IPS-NIHi7 (cell line): ENCODE results near the gene SORCS1.

Experiments used
- DNase-seq: peaks from one replicate; pipeline ENCODE4 v3.0.0; 2012; ENCODE audit warnings: mixed read lengths; ENCODE audit errors: extremely low spot score

Gene SORCS1

DNA sequence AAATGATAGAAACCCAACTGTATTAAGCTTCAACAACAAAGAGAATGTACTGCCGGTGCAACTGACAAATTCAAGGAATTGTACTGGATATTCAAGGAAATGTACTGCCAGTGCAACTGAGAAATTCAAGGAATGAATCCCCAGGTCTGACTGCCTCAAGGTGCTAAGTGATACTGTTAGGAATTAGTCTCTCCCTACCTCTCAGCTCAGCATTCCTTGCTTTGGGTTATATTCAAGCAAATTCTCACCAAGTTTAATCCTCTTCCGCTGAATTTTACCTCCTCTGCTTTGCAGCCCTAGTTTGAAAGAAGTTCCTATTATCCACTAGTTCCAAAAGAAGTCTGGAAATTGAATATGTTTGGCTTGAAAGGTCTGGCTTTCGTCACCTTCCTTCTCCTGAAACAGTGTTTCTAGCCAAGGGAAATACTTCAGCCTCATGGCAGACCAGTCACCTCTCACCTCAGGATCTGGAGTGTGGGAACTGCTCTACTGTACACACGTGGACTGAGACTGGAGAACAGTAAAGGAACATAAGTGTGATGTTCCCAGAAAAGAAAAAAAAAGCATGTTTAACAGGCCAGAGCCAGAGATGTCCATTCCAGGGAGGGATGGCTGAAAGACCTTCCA, 60.4 kb downstream of the SORCS1 start:
- DNase-seq, result no peak

DNA sequence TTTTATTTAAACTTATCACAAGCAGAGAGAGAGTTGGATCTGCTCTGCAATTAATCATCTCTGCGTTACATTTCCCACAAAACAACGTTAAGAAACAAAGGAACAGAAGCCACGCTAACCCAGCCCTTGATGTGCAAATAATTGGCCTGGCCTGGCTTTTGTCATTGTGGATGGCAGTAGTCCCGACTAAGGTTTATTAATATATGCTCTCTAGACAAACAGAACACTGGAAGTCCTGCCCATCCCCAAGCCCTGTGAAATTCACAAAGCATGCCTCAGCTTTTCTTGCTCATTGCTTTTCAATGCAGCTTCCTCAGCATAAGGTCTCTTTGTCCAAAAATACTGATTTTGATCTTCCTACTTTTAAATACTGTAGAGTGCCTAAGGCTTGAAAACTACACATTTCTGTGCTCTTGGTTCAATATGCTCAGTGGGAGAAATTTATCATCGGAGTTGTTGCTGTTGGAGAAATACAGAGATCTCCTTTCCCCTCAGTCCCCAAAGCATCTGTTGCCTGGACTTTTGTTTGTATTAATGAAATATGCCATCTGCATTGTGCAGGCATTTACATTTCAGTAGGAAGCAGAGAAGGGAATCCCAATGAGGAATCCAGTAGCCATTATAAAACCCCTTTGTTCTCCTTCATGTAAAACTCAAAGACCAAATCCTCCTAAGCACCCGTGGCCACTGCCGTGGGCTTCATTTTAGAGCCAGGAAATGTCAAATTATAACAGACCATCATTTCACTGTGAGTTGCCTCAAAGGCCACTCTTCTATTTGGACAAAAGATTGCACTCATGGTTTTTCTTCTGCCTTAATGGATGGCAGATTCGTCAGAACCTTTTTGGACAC, 61.1 kb downstream of the SORCS1 start:
- DNase-seq, result no peak

DNA sequence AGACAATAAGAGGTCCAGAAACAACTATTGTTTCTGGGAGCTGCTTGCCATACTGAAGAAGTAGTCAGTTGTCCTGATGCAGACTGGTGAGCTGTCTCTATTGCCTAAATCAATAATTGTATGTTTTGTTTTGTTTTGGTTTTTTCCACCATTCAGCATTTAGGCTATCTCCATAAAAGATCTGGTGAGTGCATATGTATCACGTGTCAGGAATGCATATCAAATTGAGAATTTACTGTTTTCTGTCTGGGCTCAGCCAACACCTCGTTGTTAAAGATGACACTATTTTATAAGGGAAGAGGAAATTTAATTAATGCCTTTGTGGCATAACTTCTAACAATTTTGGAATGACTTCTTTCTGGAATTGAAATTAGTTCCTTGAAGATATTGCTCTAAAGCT, 66.2 kb downstream of the SORCS1 start:
- DNase-seq, result no peak

DNA sequence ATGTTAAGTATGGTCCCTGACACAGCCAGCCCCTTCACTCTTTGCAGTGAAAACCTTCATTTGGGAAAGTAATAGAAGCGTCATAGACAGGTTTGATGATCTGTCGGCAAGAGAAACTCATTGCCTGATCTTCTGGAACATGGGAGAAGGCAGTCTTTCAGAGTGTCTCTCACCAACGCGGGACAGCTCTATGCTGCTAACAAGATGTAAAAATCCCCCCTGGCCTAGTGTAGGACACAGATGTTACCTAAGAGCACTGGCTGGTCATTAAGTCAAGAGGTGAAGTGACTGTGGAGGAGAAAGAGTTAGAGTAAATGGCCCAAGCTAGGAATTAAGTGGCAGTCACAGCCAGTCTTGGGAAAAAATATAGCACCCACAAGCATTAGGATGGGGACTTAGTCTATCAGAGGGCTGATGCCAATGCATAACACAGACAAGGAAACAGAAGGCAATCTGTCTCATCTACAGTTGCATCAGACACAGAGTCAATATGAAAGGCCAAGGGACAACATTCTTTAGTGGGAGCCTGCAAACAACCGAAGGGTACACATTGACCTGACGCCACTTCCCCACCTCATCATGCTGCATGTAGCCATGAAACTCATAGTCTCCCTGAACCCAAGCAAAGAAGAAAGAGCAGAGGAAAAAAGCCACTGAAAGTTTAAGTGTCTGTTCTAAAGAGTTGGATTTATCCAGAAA, 69.5 kb downstream of the SORCS1 start:
- no peak for DNase-seq

DNA sequence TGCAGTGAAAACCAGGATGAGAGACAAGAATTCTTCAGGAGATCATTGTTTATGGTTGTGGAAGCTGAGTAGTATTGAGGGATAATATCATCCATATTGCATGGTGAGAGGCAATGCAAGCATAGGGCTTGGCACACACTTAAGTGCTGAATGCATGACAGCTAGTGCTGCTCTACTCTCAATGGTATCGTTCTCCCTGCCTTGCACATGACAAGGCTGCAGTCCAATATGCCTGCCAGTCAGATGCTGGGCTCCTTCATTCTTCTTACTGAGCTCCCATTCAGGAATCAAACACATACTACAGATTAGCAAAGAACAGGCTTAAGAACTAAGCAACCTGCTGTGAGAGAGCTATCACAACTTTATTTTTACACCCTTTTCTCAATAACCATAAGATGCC, 72.2 kb downstream of the SORCS1 start:
- no peak for DNase-seq

DNA sequence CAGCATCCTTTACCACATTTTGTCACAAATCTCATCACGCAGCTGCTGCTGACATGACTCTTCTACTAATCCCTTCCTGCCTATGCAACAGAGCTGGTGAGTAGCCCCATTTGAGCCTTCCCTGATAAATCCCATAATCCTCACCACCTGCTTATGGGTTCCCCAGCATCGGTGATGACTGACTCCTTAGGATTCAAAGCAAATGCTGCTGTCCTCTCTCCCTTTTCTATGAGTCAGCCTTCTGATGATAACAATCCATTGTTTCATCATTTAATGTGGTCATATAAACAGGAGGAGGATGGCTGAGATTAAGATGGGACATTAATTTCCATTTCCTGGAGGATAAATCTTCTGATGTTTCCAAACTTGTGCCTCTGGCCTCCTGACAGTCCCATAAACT, 73.4 kb downstream of the SORCS1 start:
- DNase-seq, result no peak

DNA sequence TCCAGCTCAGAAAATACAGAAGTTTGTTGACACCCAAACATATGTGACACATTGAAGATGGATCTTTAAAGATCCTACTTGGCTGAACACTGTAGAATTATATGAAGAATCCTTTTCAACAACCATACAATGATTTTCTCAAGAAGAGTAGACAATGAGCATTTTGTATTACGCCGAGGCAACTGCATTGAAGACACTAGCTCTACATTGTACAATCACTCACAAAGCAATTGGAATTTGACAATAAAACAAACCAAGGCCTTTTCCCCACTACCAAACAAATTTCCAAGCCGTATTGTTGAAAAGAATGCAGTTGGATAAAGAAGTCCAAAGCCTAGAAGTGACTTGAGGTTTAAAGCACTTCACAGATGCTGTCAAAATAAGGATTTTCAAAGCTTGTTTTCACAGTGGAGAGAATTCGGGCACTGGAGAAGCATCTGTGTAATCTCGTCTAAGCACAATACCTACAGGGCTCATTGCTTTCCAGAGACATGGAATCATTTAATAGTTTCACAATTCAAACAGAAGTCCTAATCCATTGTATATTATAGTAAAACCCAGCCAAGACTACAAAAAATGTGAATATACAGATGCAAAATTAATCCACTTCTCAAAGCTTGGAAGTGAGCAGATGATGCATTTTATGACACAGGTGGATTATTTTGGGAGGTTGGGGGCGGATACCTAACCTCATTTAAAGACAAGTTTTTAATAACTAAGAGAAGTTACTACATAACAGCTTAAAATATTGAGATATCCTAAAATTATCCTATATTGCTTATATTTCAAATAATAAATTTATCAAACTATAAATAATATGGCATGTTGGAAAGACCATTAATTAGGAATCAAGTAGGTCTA, 78.6 kb downstream of the SORCS1 start:
- DNase-seq, result no peak

DNA sequence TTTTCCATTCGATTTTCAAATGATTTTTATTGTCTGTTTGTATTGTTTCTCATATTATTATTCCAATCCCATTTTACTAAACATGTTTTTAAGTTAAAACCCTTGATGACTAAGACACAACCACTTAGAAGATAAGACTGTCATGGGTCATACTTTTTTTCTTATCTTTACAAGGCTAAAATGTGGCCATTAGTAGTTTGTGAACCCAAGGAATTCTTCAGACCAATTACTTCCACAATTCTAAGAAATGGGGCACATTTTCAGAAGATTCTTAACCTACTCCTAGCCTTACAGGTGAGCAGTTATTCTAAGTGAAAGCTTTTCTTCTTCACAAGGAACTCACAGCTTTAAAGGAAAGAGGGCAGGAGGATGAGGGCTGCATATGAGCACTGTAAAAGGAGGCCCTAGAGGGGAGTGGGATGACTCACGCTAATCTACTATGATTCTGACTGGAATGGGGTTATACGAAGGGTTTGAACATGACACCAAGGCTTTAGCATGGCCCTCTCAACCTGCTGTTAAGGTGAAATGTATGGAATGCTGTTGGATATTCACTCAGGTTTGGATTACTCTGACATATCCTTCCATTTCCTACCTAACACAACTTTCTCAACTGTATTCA, 81.0 kb downstream of the SORCS1 start:
- DNase-seq, result no peak

DNA sequence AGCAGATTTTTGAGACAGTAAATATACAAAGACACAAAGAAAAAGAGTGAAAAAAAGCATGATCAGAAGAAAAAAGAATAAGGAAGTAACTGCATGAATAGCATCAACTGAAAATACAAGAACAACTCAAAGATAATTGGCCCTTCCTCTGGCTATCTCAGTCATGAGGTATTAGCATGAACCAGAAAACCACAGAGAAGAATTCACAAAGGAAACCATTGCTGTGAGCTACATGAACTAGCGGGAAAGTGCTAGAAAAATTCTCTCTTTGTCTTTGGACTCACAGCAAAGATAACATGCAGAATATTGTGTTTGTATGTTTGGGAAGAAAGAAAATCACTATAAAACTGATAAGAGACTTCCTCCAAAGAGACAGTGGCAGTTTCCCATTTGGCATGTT, 82.9 kb downstream of the SORCS1 start:
- DNase-seq, result no peak

DNA sequence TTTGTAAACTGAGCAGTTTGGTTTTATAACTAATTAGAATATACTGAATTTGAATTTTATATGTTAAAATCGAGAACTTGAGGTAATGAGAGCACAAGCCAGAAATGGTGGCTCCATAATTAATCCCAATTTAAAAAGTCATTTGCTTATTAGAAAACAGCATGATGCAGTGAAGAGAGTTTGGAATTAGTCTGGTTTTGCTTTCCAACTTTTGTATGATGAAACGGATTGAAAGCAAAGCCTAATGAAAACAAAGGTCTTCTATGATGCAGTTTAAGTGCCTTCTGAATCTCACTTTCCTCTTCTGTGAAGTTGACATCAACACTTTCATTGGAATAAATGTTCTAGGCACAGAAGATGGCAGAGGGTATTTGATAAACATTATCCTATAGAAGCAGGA, 89.4 kb downstream of the SORCS1 start:
- no peak for DNase-seq

DNA sequence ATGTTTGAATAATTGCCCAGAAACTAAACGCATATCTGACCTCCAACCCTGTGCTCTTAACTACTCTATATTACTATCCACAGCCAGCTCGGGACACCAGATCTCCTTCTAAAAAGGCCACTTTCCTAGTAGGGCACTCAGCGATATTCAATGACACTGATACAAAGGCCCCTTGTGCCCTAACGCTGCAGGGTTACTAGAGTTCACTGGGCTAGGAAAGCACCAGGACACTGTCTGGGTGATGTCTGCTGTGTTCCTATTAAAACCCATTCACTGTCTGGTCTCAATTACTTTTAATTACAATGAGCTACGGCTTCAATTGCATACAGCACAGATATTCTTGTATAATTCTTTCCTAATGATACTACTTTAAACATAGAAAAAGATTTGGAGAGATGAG, 91.7 kb downstream of the SORCS1 start:
- DNase-seq, result no peak

DNA sequence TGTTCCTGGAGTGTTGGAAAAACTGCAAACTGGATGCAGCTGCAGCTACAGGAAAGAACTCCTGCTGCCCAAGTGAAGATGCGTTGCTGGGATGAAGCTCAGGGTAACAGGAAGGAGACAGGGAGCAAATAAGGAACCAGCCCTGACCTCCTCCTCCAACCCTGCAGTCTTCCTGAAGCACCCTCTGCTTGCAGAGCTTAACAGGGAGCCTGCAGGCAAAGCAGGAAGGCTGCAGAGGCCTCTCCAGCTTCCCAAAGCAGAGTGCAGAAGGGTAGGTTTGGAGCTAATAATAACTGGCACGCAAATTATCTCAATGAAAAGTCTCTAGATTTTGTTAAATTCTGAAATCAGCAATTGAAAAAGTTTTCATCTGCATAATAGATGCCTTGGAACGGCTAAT, 92.5 kb downstream of the SORCS1 start:
- peak; percentile 13 for DNase-seq

DNA sequence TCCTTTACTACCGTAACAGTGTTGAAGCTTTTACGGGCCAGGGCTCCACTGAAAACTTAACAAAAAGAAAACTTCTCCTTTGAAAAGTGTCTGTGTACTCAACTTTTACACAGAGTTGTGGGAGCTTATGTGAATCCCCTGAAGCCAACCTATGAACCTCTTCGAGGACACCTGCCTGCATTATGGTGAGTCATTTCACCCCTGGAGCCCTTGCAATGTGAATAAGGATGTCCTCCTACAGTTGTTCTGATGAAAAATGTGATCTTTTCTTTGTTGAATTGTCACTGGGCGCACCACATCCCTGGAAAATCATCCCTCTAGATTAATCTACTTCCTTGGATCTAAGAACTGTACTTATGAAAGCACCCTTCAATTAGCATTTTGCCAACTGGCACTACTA, 93.2 kb downstream of the SORCS1 start:
- DNase-seq, result no peak

DNA sequence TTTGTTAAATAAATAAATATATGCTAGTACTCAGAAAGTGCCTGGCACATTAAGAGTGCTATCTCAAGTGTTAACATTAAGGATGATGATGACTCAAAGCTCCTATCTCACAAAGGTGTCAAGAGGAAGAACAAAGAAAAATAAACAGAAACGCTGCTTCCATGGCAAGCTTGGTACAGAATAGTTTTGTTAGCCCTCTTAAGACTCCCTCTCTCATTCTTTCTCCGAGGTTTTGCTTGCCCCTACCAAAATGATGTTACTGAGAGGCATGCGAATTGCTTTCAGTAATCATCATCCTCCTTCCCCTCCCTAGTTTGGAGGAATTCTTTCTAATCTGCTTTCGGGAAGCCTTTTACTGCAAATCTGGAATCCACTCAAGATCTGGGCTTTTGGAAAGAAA, 96.7 kb downstream of the SORCS1 start:
- no peak for DNase-seq

DNA sequence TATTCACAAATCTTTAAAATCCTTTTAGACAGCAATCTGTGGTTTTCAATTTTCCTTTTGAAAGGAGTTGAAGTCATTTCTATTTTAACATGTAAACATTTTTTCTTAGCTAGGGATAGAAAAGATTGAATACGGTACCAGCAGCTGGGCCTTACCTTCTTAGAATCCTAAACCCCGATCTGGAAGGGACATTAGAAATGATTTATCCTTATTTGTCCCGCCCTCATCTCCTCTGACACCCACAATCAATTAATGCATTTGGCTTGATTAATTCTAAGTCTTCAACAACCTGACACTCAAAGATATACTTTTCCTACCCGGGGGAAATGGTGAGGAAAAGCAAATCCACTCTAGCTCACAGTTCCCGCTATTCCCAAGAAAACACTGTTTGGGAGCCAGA, 100.4 kb downstream of the SORCS1 start:
- no peak for DNase-seq

DNA sequence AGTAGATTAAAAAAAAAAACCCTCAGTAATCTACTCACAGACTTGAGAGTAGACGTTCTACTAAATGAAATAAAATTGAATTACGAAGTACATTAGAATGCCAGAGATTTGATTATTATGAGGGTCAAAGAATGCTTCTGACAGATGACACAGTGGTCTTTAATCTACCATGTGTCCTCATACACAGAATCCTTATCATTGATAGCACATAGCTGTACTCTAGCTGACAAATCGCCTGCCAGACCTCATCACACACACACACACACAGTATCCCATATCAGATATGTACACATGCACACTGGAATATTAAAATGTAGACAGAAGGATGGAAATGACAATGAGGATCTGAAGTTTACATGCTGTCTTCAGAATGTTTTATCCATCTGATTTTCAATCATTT, 104.6 kb downstream of the SORCS1 start:
- no peak for DNase-seq

DNA sequence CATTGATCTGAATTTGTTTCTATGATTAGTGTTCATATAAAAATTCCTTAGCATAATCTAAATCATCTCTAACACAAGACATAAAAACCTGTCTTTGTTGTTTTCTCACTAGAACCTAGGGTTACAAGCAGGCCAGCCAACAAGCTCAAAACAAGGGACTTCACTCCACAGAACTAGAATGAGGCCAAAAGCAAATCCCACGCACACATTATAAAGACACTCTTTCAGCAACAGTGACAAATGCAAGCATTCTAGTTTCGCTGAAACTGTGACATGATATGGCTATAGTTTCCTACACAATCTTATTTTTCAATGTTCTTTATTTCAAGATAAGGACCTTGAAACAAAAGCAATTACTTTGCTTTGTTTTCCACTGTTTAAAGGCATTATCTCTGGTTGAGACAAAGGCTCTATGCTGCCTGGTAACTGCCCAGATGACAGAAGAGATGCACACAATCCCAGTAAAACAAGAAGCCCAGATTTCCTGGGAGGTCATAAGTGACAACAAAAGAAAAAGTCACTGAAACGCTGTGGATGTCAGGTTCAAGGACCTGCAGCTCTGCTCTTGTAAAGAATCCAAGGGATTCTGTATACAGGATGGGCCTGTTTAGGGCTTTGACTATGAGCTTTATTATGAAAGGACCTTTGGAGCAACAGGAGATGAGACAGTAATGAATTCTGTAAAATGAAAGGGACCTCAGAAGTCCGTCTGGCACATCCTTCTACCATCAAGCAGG, 105.3 kb downstream of the SORCS1 start:
- no peak for DNase-seq

DNA sequence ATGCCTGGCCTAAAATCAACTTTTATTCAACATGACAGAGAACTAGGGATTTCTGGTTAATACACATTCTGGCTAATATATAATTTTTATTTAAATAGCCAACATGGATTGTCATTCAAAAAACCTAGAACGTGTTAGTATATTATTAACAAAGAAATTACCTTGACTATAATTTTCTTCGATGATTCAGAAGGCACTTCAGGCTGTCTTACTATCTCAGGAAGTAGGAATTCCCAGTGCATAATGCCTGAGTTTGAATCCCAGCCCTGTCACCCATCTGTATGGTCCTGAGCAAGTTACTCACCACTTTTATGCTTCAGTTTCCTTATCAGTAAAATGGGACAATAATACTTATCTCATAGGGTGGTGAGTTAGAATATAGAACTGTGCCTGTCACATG, 106.2 kb downstream of the SORCS1 start:
- DNase-seq, result no peak

DNA sequence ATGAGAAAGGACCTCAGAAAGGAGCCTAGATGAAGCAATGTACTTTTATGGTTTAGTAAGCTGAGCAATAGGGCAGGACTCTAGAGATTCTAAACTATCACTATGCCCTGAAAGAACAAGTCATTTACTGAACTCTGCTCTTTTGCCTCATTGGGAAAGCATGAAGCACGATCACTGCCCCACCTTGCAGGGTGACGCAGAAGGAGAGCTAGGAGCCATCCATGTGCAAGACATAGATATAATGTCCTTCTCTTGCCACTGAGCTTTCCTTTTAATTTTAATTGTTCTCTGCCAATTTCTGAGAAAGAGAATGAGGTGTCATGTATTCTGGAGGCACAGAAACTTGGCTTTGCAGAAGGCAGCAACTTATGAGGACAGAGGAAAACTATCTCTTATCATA, 108.3 kb downstream of the SORCS1 start:
- DNase-seq, result no peak

DNA sequence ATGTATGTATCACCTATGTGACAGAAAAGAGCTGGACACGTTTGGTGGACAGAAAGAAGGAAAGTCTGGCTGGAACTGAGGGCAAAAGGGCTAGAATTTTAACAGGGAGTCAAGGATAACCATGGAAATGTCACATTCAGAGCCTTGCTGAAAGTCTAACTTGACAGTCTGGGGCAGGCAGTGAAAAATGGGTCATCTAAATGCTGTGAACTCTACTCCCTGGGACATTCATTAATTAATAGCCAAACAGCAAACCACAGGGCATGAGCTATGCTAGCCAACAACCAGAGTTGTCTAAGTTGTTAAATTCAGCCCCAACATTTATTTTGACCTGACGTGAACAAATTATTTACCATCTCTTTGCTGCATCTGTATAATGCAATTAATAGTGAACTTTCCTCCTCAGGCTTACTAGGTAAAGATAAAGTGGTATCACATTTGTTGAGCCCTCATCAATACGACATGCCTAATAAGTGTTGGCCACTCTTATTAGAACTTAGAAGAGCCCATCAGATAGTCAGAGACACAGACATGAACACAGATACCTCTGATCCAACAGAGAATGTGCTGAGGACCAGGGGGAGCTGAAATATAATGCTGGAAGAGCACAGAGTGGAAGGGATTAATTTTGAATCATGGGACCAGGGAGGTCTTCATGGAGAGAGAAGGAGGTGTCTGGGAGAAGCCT, 109.9 kb downstream of the SORCS1 start:
- DNase-seq, result no peak
